Neural cell (in vitro differentiated cells): ENCODE measurements around the gene NACA2. TPM values are rescaled to one million over a fixed set of nuclear protein-coding genes. Genes with fewer than 3 reads are reported as not detected.
"Not testable (repeated sequence)": the region's sequence is repeated elsewhere in the genome, so short reads cannot be mapped to it uniquely, and the experiment has no call there.

Experiments used
- H2AFZ ChIP-seq: fragments of 200-600, 300-800 bp; sonication (generic), shearing (Covaris generic); 2 replicates; pipeline ENCODE4 v1.6.0; 2014; ENCODE audit warnings: low read depth, mild to moderate bottlenecking, antibody characterized with exemption, low read length, moderate library complexity
- H3F3A ChIP-seq: fragments of 200-600 bp; shearing (Covaris generic); 2 replicates; pipeline ENCODE4 v1.6.1; 2016; ENCODE audit warnings: mild to moderate bottlenecking, moderate library complexity, mixed read lengths, antibody characterized with exemption, low read length; ENCODE audit not compliant: insufficient read depth, poor library complexity, severe bottlenecking
- H3K27ac ChIP-seq: fragments of 200-600, 300-800 bp; sonication (generic), shearing (Covaris generic); 2 replicates; pipeline ENCODE4 v1.5.1; 2014; ENCODE audit warnings: mild to moderate bottlenecking, low read length, moderate library complexity
- H3K27me3 ChIP-seq: fragments of 300-800, 200-600 bp; sonication (generic), shearing (Covaris generic); 2 replicates; pipeline ENCODE4 v1.6.0; 2014; ENCODE audit warnings: mild to moderate bottlenecking, low read depth, low read length, moderate library complexity; ENCODE audit not compliant: insufficient read depth
- H3K36me3 ChIP-seq: fragments of 300-800, 200-600 bp; sonication (generic), shearing (Covaris generic); 2 replicates; pipeline ENCODE4 v1.5.1; 2014; ENCODE audit warnings: mild to moderate bottlenecking, antibody characterized with exemption, low read length, moderate library complexity; ENCODE audit not compliant: insufficient read depth
- H3K4me2 ChIP-seq: fragments of 300-800, 200-600 bp; sonication (generic), shearing (Covaris generic); 2 replicates; pipeline ENCODE4 v1.6.0; 2014; ENCODE audit warnings: mild to moderate bottlenecking, low read length
- H3K4me3 ChIP-seq: fragments of 300-800, 200-600 bp; sonication (generic), shearing (Covaris generic); 2 replicates; pipeline ENCODE4 v1.5.1; 2014; ENCODE audit warnings: mild to moderate bottlenecking, low read length, moderate library complexity
- H3K79me2 ChIP-seq: fragments of 200-600 bp; shearing (Covaris generic); replicated peaks from 2 replicates; pipeline ENCODE4 v1.6.0; 2014; ENCODE audit warnings: mild to moderate bottlenecking, low read length, moderate library complexity; ENCODE audit not compliant: insufficient read depth
- H3K9ac ChIP-seq: fragments of 300-800, 200-600 bp; sonication (generic), shearing (Covaris generic); 2 replicates; pipeline ENCODE4 v1.6.1; 2016; ENCODE audit warnings: mild to moderate bottlenecking, low read length, mixed read lengths
- H3K9me2 ChIP-seq: fragments of 200-600 bp; shearing (Covaris generic); 2 replicates; pipeline ENCODE4 v1.6.1; 2016; ENCODE audit warnings: mild to moderate bottlenecking, low read length, mixed read lengths; ENCODE audit not compliant: insufficient read depth
- H3K9me3 ChIP-seq: fragments of 200-600, 300-800 bp; sonication (generic), shearing (Covaris generic); 2 replicates; pipeline ENCODE4 v1.6.1; 2016; ENCODE audit warnings: mild to moderate bottlenecking, mixed run types, low read length, moderate library complexity, mixed read lengths
- H4K20me1 ChIP-seq: fragments of 200-600 bp; shearing (Covaris generic); 2 replicates; pipeline ENCODE4 v1.6.1; 2016; ENCODE audit warnings: mild to moderate bottlenecking, mixed run types; ENCODE audit not compliant: insufficient read depth
- CTCF ChIP-seq: fragments of 450-650 bp; IDR thresholded peaks from 2 replicates; pipeline ENCODE4 v1.5.1; 2014; ENCODE audit warnings: antibody characterized with exemption, mild to moderate bottlenecking, moderate library complexity; ENCODE audit not compliant: poor library complexity, severe bottlenecking
- EP300 ChIP-seq: fragments of 450-650 bp; conservative IDR thresholded peaks from 2 replicates; pipeline ENCODE4 v1.6.1; 2014; ENCODE audit warnings: antibody characterized with exemption, mild to moderate bottlenecking, moderate library complexity; ENCODE audit not compliant: poor library complexity, severe bottlenecking
- EZH2 ChIP-seq: fragments of 200-600, 300-800 bp; shearing (Covaris generic), sonication (generic); IDR thresholded peaks from 2 replicates; pipeline ENCODE4 v1.6.1; 2014; ENCODE audit warnings: antibody characterized with exemption, low read length, borderline replicate concordance, mild to moderate bottlenecking; ENCODE audit not compliant: insufficient read depth, poor library complexity, severe bottlenecking
- MXI1 ChIP-seq: fragments of 450-650 bp; conservative IDR thresholded peaks from 2 replicates; pipeline ENCODE4 v1.6.1; 2014; ENCODE audit warnings: antibody characterized with exemption, mild to moderate bottlenecking; ENCODE audit not compliant: poor library complexity, severe bottlenecking
- POLR2AphosphoS5 ChIP-seq: IDR thresholded peaks from 2 replicates; pipeline ENCODE4 v1.6.1; 2012
- RAD21 ChIP-seq: fragments of 450-650 bp; conservative IDR thresholded peaks from 2 replicates; pipeline ENCODE4 v1.6.1; 2014; ENCODE audit warnings: antibody characterized with exemption, mild to moderate bottlenecking, moderate library complexity
- REST ChIP-seq: IDR thresholded peaks from 2 replicates; pipeline ENCODE4 v1.6.1; 2012; ENCODE audit warnings: borderline replicate concordance
- SMC3 ChIP-seq: fragments of 450-650 bp; conservative IDR thresholded peaks from 2 replicates; pipeline ENCODE4 v1.6.1; 2014; ENCODE audit warnings: antibody characterized with exemption, mild to moderate bottlenecking, moderate library complexity; ENCODE audit not compliant: poor library complexity
- TAF1 ChIP-seq: IDR thresholded peaks from 2 replicates; pipeline ENCODE4 v1.6.1; 2012; ENCODE audit warnings: low read depth
- polyA plus RNA-seq: library from polyadenylated mRNA; depleted of rRNA; stranded (reverse); fragments of >200 nt; gene quantifications from 2 replicates; pipeline ENCODE4 v1.2.3, GENCODE V29; 2014

Gene NACA2
- polyA plus RNA-seq, 1 donor from 2014 or later = not detected

GRCh38 chr17:61632826-61633225, 41.8 kb upstream of the NACA2 start:
- H3K36me3 ChIP-seq = no peaks in the 10 kb centered on the region
- no peaks in the 10 kb centered on the region for H3K27me3 ChIP-seq
- no peaks in the 10 kb centered on the region for H4K20me1 ChIP-seq
- no peaks in the 10 kb centered on the region for H3F3A ChIP-seq
- no peak overlapping the region for H3K4me2 ChIP-seq
- H3K27ac ChIP-seq = no peak overlapping the region
- no peaks in the 10 kb centered on the region for H3K9me2 ChIP-seq
- TF ChIP-seq RAD21 = no peak
- no peak for TF ChIP-seq EZH2
- TF ChIP-seq SMC3 = no peak
- TF ChIP-seq CTCF = no peak
- no peak for TF ChIP-seq EP300
- no peak for TF ChIP-seq POLR2AphosphoS5
- TF ChIP-seq TAF1 = no peak
- no peak for TF ChIP-seq MXI1
- TF ChIP-seq REST = no peak
- H3K9me3 ChIP-seq = no peaks in the 10 kb centered on the region
- no peak overlapping the region for H3K4me3 ChIP-seq
- no peak overlapping the region for H2AFZ ChIP-seq
- H3K79me2 ChIP-seq = no peaks in the 10 kb centered on the region
- no peak overlapping the region for H3K9ac ChIP-seq

- Histone ChIP-seq H3K27ac (no peak overlapping the region), H3K9me2 (no peaks in the 10 kb centered on the region), H3K9me3 (no peaks in the 10 kb centered on the region), H3K79me2 (no peaks in the 10 kb centered on the region), H4K20me1 (no peaks in the 10 kb centered on the region), H3F3A (no peaks in the 10 kb centered on the region), H3K4me3 (no peak overlapping the region), H3K36me3 (no peaks in the 10 kb centered on the region), H3K9ac (no peak overlapping the region), H2AFZ (no peak overlapping the region), H3K4me2 (no peak overlapping the region), H3K27me3 (no peaks in the 10 kb centered on the region)
- no peak for TF ChIP-seq SMC3
Observed at GRCh38 chr17:61631800-61632199, 40.8 kb upstream of the NACA2 start.

- H3K9me3 ChIP-seq, H3K27me3 ChIP-seq, H3K4me3 ChIP-seq, H2AFZ ChIP-seq, H3K4me2 ChIP-seq, H3K36me3 ChIP-seq, H3K9ac ChIP-seq, H3K9me2 ChIP-seq, H4K20me1 ChIP-seq, H3K79me2 ChIP-seq, H3K27ac ChIP-seq, H3F3A ChIP-seq: not testable (repeated sequence)
Observed at GRCh38 chr17:61628158-61628557, 37.1 kb upstream of the NACA2 start.
